Esophagus muscularis mucosa (tissue), 4 donors: ENCODE data around the gene CHRNB4. TPM values are rescaled to one million over a fixed set of nuclear protein-coding genes. Genes with fewer than 3 reads are reported as not detected.

Experiments used
- DNase-seq: peaks from one replicate; pipeline ENCODE4 v3.0.0-alpha.2; 2017; ENCODE audit errors: extremely low spot score
- H3K27ac ChIP-seq, 4 donors: fragments of 200-600 bp; sonication (generic); replicated peaks in 1 of 4; 1 replicate in 3 of 4; 2 replicates in 1 of 4; pipeline ENCODE4 v1.5.1; 2016 to 2019; ENCODE audit warnings: mild to moderate bottlenecking in 1 of 4
- H3K27me3 ChIP-seq, 4 donors: fragments of 200-600 bp; sonication (generic); one replicate each; pipeline versions ENCODE4 v1.5.1 to v1.6.0; 2016 to 2019
- H3K36me3 ChIP-seq, 4 donors: fragments of 200-600 bp; sonication (generic); one replicate each; pipeline ENCODE4 v1.5.1; 2016 to 2019
- H3K4me1 ChIP-seq, 4 donors: fragments of 200-600 bp; sonication (generic); one replicate each; pipeline ENCODE4 v1.5.1; 2016 to 2019
- H3K4me3 ChIP-seq, 4 donors: fragments of 200-600 bp; sonication (generic); 1 replicate in 2 of 4; 2 replicates in 2 of 4; pipeline ENCODE4 v1.5.1; 2016 to 2019; ENCODE audit warnings: mild to moderate bottlenecking in 4 of 4, moderate library complexity in 1 of 4
- H3K9me3 ChIP-seq, 4 donors: fragments of 200-600 bp; sonication (generic); 1 replicate in 3 of 4; 2 replicates in 1 of 4; pipeline ENCODE4 v1.5.1; 2016 to 2019
- EP300 ChIP-seq: sonication (generic); formaldehyde crosslinking; IDR thresholded peaks from one replicate; pipeline ENCODE4 v1.6.1; 2017; ENCODE audit warnings: antibody characterized with exemption
- POLR2A ChIP-seq: fragments of 450-650 bp; IDR thresholded peaks from one replicate; pipeline ENCODE4 v1.6.1; 2017; ENCODE audit warnings: antibody characterized with exemption, moderate library complexity, mild to moderate bottlenecking, low read depth
- POLR2AphosphoS5 ChIP-seq, 2 donors: sonication (generic); formaldehyde crosslinking; IDR thresholded peaks; one replicate each; pipeline ENCODE4 v1.6.1; 2017; ENCODE audit warnings: antibody characterized with exemption in 2 of 2
- WGBS: methylation state at CpG from one replicate; pipeline ENCODE4 v1.1.5; 2018; 5-methylcytosine and 5-hydroxymethylcytosine counted together
- intact Hi-C: fragments of 100-400 bp; cut with DNase I; formaldehyde crosslinking; loops from one replicate; pipeline ENCODE4 v1.15.1; 2023
- total RNA-seq, 4 donors: library from RNA; depleted of rRNA; stranded (reverse); fragments of >200 nt; gene quantifications; one replicate each; pipeline versions ENCODE4 v1.1.0 to v1.2.1, GENCODE V29; 2016
- TF ChIP-seq, protein P1 (sequence below), 3 experiments: fragments of 200-600 bp in 2 of 3; fragments of 450-650 bp in 1 of 3; sonication (generic) in 2 of 3; IDR thresholded peaks; one replicate each; pipeline ENCODE4 v1.5.1; 2017 to 2019; ENCODE audit warnings: antibody characterized with exemption in 3 of 3, mild to moderate bottlenecking in 2 of 3, moderate library complexity in 1 of 3

The CHRNB4 gene
- total RNA-seq, 4 donors from 2014 or later, result 0.26 to 0.50 (median 0.34) TPM; not detected in 1

GRCh38 chr15:78667578-78668236 lies 26.7 kb upstream of the CHRNB4 start:
- 86% methylated on average over 8 of the region's 8 CpGs for WGBS
- Histone ChIP-seq H3K27ac (no peak overlapping the region), H3K9me3 (no peaks in the 10 kb centered on the region), H3K4me1 (peaks cover 0 to 11% (median 10%) of the 10 kb centered on the region in 4 donors), H3K36me3 (no peaks in the 10 kb centered on the region), H3K27me3 (no peaks in the 10 kb centered on the region), H3K4me3 (no peak overlapping the region)
- TF ChIP-seq POLR2A (no peak), EP300 (no peak), POLR2AphosphoS5 (IDR thresholded peaks at IDR 0.05) (no peak)
- TF ChIP-seq, protein P1, sequence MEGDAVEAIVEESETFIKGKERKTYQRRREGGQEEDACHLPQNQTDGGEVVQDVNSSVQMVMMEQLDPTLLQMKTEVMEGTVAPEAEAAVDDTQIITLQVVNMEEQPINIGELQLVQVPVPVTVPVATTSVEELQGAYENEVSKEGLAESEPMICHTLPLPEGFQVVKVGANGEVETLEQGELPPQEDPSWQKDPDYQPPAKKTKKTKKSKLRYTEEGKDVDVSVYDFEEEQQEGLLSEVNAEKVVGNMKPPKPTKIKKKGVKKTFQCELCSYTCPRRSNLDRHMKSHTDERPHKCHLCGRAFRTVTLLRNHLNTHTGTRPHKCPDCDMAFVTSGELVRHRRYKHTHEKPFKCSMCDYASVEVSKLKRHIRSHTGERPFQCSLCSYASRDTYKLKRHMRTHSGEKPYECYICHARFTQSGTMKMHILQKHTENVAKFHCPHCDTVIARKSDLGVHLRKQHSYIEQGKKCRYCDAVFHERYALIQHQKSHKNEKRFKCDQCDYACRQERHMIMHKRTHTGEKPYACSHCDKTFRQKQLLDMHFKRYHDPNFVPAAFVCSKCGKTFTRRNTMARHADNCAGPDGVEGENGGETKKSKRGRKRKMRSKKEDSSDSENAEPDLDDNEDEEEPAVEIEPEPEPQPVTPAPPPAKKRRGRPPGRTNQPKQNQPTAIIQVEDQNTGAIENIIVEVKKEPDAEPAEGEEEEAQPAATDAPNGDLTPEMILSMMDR (IDR thresholded peaks at IDR 0.05), result no peak
- DNase-seq, result no peak
- intact Hi-C loops, result no loop called here

DNA sequence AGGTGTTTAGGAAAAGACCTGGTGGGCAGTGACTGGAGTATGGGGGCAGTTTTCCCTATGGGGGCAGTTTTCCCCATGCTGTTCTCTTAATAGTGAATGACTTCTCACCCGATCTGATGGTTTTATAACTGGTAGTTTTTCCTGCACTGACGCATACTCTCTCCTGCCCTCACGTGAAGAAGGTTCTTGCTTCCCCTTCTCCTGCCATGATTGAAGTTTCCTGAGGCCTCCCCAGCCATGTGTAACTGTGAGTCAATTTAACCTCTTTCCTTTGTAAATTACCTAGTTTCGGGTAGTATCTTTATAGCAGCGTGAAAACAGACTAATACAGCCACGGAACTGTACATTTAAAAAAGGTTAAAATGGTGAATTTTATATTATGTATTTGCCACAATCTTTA lies 25.0 kb upstream of the CHRNB4 start:
- 90% methylated on average over 6 of the region's 6 CpGs for WGBS
- TF ChIP-seq POLR2A, result no peak
- no peak for TF ChIP-seq EP300
- TF ChIP-seq POLR2AphosphoS5 (IDR thresholded peaks at IDR 0.05), result no peak
- TF ChIP-seq, protein P1 (IDR thresholded peaks at IDR 0.05), result no peak
- Histone ChIP-seq H3K27ac (no peak overlapping the region), H3K9me3 (no peaks in the 10 kb centered on the region), H3K4me3 (no peak overlapping the region), H3K4me1 (no peaks in the 10 kb centered on the region), H3K36me3 (no peaks in the 10 kb centered on the region), H3K27me3 (peaks cover 0 to 3% (median 0%) of the 10 kb centered on the region in 4 donors)
- intact Hi-C loops, result no loop called here
- DNase-seq, result no peak

DNA sequence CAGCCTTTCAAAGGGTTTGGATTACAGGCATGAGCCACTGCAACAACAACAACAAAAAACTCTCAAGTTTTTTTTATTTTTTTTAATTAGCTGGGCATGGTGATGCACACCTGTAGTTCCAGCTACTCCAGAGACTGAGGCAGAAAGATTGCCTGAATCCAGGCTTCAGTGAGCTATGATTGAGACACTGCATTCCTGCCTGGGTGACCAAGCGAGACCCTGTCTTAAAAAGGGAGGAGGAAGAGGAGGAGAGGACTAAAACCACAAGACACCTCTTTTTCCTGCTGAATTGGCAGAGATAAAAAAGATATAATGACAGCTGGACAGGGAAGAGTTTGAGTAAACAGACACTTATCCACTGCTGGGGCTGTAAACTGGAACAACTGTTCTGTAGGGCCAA lies 22.7 kb upstream of the CHRNB4 start:
- Histone ChIP-seq H3K27ac (no peak overlapping the region), H3K4me1 (no peaks in the 10 kb centered on the region), H3K9me3 (no peaks in the 10 kb centered on the region), H3K27me3 (peaks cover 0 to 3% (median 0%) of the 10 kb centered on the region in 4 donors), H3K36me3 (no peaks in the 10 kb centered on the region), H3K4me3 (no peak overlapping the region)
- 71% methylated on average over 1 of the region's 1 CpG for WGBS
- TF ChIP-seq, protein P1 (IDR thresholded peaks at IDR 0.05), result no peak
- TF ChIP-seq POLR2A (no peak), EP300 (no peak), POLR2AphosphoS5 (IDR thresholded peaks at IDR 0.05) (no peak)
- intact Hi-C loops, result no loop called here
- no peak for DNase-seq

DNA sequence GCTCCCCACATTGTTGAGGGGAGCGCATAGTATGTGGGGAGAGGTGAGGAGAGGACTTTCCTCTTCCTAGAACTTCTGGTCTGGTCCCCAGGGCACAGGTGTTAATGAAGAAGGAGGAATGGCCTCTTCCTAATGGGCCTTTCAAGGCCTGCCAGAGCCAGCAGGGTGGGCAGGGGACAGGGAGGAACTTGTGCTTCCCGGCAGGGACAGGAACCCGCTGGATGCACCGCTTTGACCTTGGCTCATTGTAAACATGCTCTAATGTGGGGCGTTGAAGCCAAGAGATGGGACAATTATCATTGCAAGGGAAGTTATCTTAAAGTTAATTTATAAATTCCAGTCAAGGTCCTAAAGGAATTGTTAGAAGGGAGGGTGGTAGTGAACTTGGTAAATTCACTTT lies 21.0 kb upstream of the CHRNB4 start:
- no peak for DNase-seq
- H3K27ac ChIP-seq, result no peak overlapping the region
- peaks cover 0 to 3% (median 0%) of the 10 kb centered on the region in 4 donors for H3K27me3 ChIP-seq
- H3K36me3 ChIP-seq, result no peaks in the 10 kb centered on the region
- no peaks in the 10 kb centered on the region for H3K4me1 ChIP-seq
- 86% methylated on average over 5 of the region's 5 CpGs for WGBS
- TF ChIP-seq POLR2AphosphoS5 (IDR thresholded peaks at IDR 0.05), result no peak
- TF ChIP-seq, protein P1 (IDR thresholded peaks at IDR 0.05), result no peak
- intact Hi-C loops, result no loop called here
- H3K4me3 ChIP-seq, result no peak overlapping the region
- no peaks in the 10 kb centered on the region for H3K9me3 ChIP-seq

DNA sequence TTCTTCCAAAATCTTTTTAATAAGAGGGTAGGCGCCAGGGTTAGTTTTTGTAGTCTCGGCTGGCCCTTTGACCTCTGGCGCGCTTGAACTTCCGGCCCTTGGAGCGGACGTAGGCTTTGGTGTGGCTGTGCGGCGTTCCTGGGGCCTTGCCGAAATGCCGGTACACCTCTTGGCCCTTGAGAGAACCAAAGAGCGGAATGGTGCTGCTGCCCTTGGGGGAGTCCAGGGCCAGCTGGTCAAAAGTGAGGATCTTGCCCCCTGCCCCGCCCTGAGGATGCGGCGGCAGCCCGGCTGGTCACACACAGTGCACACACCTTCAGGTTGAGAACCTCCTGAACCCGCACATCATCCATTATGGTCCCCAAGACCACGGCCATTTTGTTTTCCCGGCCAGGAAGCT lies 20.0 kb upstream of the CHRNB4 start:
- Histone ChIP-seq H3K4me1 (no peaks in the 10 kb centered on the region), H3K9me3 (no peaks in the 10 kb centered on the region), H3K4me3 (no peak overlapping the region), H3K36me3 (no peaks in the 10 kb centered on the region), H3K27me3 (peaks cover 0 to 3% (median 0%) of the 10 kb centered on the region in 4 donors), H3K27ac (no peak overlapping the region)
- WGBS, result 96% methylated on average over 15 of the region's 19 CpGs
- DNase-seq, result no peak
- intact Hi-C loops, result no loop called here
- TF ChIP-seq POLR2A (no peak), EP300 (no peak), POLR2AphosphoS5 (IDR thresholded peaks at IDR 0.05) (no peak)
- TF ChIP-seq, protein P1 (IDR thresholded peaks at IDR 0.05), result no peak
